Hematopoietic multipotent progenitor cell treated with erythropoietin and hydrocortisone succinate and interleukin-3 and kit ligand, for 4 days (in vitro differentiated cells): ENCODE results near the gene ASB8.
A peak's percentile ranks its signal among the peaks of the same experiment; 100 is the strongest.

Source experiments
- DNase-seq: peaks from one replicate; pipeline ENCODE4 v3.0.0-alpha.2; 2015

The ASB8 gene

GRCh38 chr12:48157018-48157888 lies at the start of gene ASB8:
Gene ASB8, minus strand, starts transcription at chr12:48157515. Its CDS starts 4,019 bp downstream, at chr12:48153496.
- peak; percentile 100 for DNase-seq

GRCh38 chr12:48203192-48203591 lies 45.9 kb upstream of the ASB8 start, which contains the start of gene OR10AD1:
Gene OR10AD1, minus strand, starts transcription at chr12:48203292. Its CDS starts 0 bp downstream, at chr12:48203292.
- DNase-seq, result no peak

GRCh38 chr12:48202766-48203165 lies 45.5 kb upstream of the ASB8 start:
- DNase-seq, result no peak

GRCh38 chr12:48201516-48201915 lies 44.2 kb upstream of the ASB8 start:
- DNase-seq, result no peak

- DNase-seq, result no peak
These were observed 43.8 kb upstream of the ASB8 start for GRCh38 chr12:48201091-48201490.

- DNase-seq, result no peak
These were observed 42.5 kb upstream of the ASB8 start for GRCh38 chr12:48199774-48200221.

- DNase-seq, result no peak
These were observed 41.7 kb upstream of the ASB8 start for GRCh38 chr12:48198985-48199384.

- peak; percentile 54 for DNase-seq
These were observed 41.3 kb upstream of the ASB8 start for GRCh38 chr12:48198672-48198971.

- peak; percentile 98 for DNase-seq
These were observed 40.8 kb upstream of the ASB8 start for GRCh38 chr12:48197971-48198671.

- DNase-seq, result peak; percentile 64
These were observed 40.2 kb upstream of the ASB8 start for GRCh38 chr12:48197549-48197970.

GRCh38 chr12:48194799-48195201 lies 37.5 kb upstream of the ASB8 start:
- DNase-seq, result no peak

- DNase-seq, result no peak
These were observed 36.3 kb upstream of the ASB8 start for GRCh38 chr12:48193623-48194022.

GRCh38 chr12:48192861-48193260 lies 35.5 kb upstream of the ASB8 start:
- no peak for DNase-seq

GRCh38 chr12:48191096-48191495 lies 33.8 kb upstream of the ASB8 start:
- DNase-seq, result no peak

GRCh38 chr12:48189331-48190125 lies 32.2 kb upstream of the ASB8 start:
- peak; percentile 88 for DNase-seq

GRCh38 chr12:48187916-48188695 lies 30.8 kb upstream of the ASB8 start:
- no peak for DNase-seq

- no peak for DNase-seq
These were observed 28.0 kb upstream of the ASB8 start for GRCh38 chr12:48185181-48185919.

- no peak for DNase-seq
These were observed 27.2 kb upstream of the ASB8 start for GRCh38 chr12:48184549-48184922.

GRCh38 chr12:48183876-48184548 lies 26.7 kb upstream of the ASB8 start:
- DNase-seq, result no peak

- DNase-seq, result peak; percentile 83
These were observed 26.0 kb upstream of the ASB8 start, which contains the start of gene CCDC184 for GRCh38 chr12:48183091-48183875. Gene CCDC184, plus strand, starts transcription at chr12:48183644. Its CDS starts 479 bp downstream, at chr12:48184123.
